ENCODE measurements around the gene NCKAP5.

The NCKAP5 gene

GRCh38 chr2:132627536-132627935 is 940.7 kb downstream of the NCKAP5 start:
- DNase-seq (ENCODE audit: low read depth), result no peak

- DNase-seq (ENCODE audit: low read depth), result no peak
Measured at GRCh38 chr2:132623096-132623839, 945.0 kb downstream of the NCKAP5 start.
